IMR-90 (cell line): ENCODE results near the gene KRT6B. TPM values are rescaled to one million over a fixed set of nuclear protein-coding genes. Genes with fewer than 3 reads are reported as not detected.

Source experiments
- ATAC-seq: fragments of 200-7000 bp; cut with Tn5 transposase; 2 replicates; pipeline ENCODE4 v1.9.1; 2020; ENCODE audit warnings: low read depth, mild to moderate bottlenecking, moderate library complexity
- BruUV-seq: library from RNA; stranded (reverse); fragments of 400-500 nt; replicated peaks from 2 replicates; lab custom pipeline; 2021; lab: Mats Ljungman, UMichigan
- CTCF ChIA-PET: fragments of 300-600 bp; formaldehyde crosslinking; extraction: SDS; loops from one replicate; lab custom pipeline; 2021; ENCODE audit warnings: antibody characterized with exemption; lab: Yijun Ruan, JAX
- POLR2A ChIA-PET: fragments of 300-600 bp; sonication (Branson Sonifier 250); formaldehyde crosslinking; loops from one replicate; lab custom pipeline; 2022; ENCODE audit warnings: antibody characterized with exemption; ENCODE audit not compliant: unreplicated experiment; lab: Charles Lee
- DNase-seq: peaks from one replicate; pipeline ENCODE4 v3.0.0; 2013
- H2AFZ ChIP-seq: replicated peaks from 2 replicates; pipeline ENCODE3; 2013; ENCODE audit warnings: low read length, mild to moderate bottlenecking; ENCODE audit not compliant: poor library complexity
- H2AK5ac ChIP-seq: 2 replicates; pipeline ENCODE4 v1.6.1; 2013; ENCODE audit warnings: low read depth, low read length, inconsistent platforms
- H2AK9ac ChIP-seq: replicated peaks from 2 replicates; pipeline ENCODE3; 2013; ENCODE audit warnings: mild to moderate bottlenecking, low read depth, low read length, moderate library complexity; ENCODE audit not compliant: poor library complexity
- H2BK120ac ChIP-seq: 2 replicates; pipeline ENCODE4 v1.6.1; 2013; ENCODE audit warnings: low read depth, low read length, inconsistent platforms
- H2BK15ac ChIP-seq: 3 replicates; pipeline ENCODE4 v1.6.1; 2013; ENCODE audit warnings: low read depth, low read length, inconsistent platforms
- H2BK20ac ChIP-seq: 2 replicates; pipeline ENCODE4 v1.6.1; 2013; ENCODE audit warnings: low read depth, mild to moderate bottlenecking, inconsistent platforms, low read length, moderate library complexity
- H2BK5ac ChIP-seq: 2 replicates; pipeline ENCODE4 v1.6.1; 2013; ENCODE audit warnings: mild to moderate bottlenecking, low read depth, low read length, inconsistent platforms; ENCODE audit not compliant: poor library complexity, severe bottlenecking
- H3K14ac ChIP-seq: replicated peaks from 2 replicates; pipeline ENCODE4 v1.6.1; 2013; ENCODE audit warnings: low read depth, low read length, inconsistent platforms
- H3K18ac ChIP-seq: 2 replicates; pipeline ENCODE4 v1.6.1; 2013; ENCODE audit warnings: low read depth, low read length, control low read depth
- H3K23ac ChIP-seq: 2 replicates; pipeline ENCODE4 v1.6.1; 2013; ENCODE audit warnings: low read depth, low read length, inconsistent platforms
- H3K27ac ChIP-seq: 2 replicates; pipeline ENCODE4 v1.5.1; 2013; ENCODE audit warnings: mild to moderate bottlenecking, control low read depth, low read length; ENCODE audit not compliant: insufficient read depth
- H3K27me3 ChIP-seq: 2 replicates; pipeline ENCODE4 v1.6.1; 2013; ENCODE audit warnings: low read length; ENCODE audit not compliant: control insufficient read depth, insufficient read depth
- H3K36me3 ChIP-seq: 2 replicates; pipeline ENCODE4 v1.6.1; 2013; ENCODE audit warnings: low read length, mixed read lengths; ENCODE audit not compliant: control insufficient read depth, insufficient read depth
- H3K4ac ChIP-seq: 2 replicates; pipeline ENCODE4 v1.6.1; 2013; ENCODE audit warnings: low read depth, low read length, inconsistent platforms
- H3K4me1 ChIP-seq: 2 replicates; pipeline ENCODE4 v1.6.1; 2013; ENCODE audit warnings: low read length, mixed read lengths; ENCODE audit not compliant: control insufficient read depth, insufficient read depth
- H3K4me2 ChIP-seq: 2 replicates; pipeline ENCODE4 v1.6.1; 2013; ENCODE audit warnings: low read depth, mild to moderate bottlenecking, control low read depth, low read length, moderate library complexity
- H3K4me3 ChIP-seq: 2 replicates; pipeline ENCODE4 v1.5.1; 2013; ENCODE audit warnings: low read depth, mild to moderate bottlenecking, control low read depth, low read length, moderate library complexity; ENCODE audit not compliant: insufficient read depth
- H3K56ac ChIP-seq: 2 replicates; pipeline ENCODE4 v1.6.1; 2013; ENCODE audit warnings: low read length, inconsistent platforms; ENCODE audit not compliant: insufficient read depth; ENCODE audit errors: extremely low read depth
- H3K79me1 ChIP-seq, 2 experiments: 2 replicates each; pipeline ENCODE4 v1.6.1; 2013; ENCODE audit warnings: low read length in 2 of 2, inconsistent platforms in 1 of 2, low read depth in 1 of 2
- H3K9ac ChIP-seq: 2 replicates; pipeline ENCODE4 v1.6.1; 2013; ENCODE audit warnings: low read depth, low read length, control low read depth
- H3K9me1 ChIP-seq: 2 replicates; pipeline ENCODE4 v1.6.1; 2013; ENCODE audit warnings: low read length, inconsistent platforms; ENCODE audit not compliant: insufficient read depth
- H3K9me3 ChIP-seq: 2 replicates; pipeline ENCODE4 v1.6.1; 2013; ENCODE audit warnings: low read length; ENCODE audit not compliant: control insufficient read depth, insufficient read depth
- H4K20me1 ChIP-seq: 2 replicates; pipeline ENCODE4 v1.6.1; 2013; ENCODE audit warnings: low read length, inconsistent platforms; ENCODE audit not compliant: insufficient read depth
- H4K5ac ChIP-seq: 2 replicates; pipeline ENCODE4 v1.6.1; 2013; ENCODE audit warnings: mild to moderate bottlenecking, low read depth, low read length, control low read depth
- H4K8ac ChIP-seq, 2 experiments: 2 replicates each; pipeline ENCODE4 v1.6.1; 2013; ENCODE audit warnings: low read depth in 2 of 2, low read length in 2 of 2, control low read depth in 1 of 2, inconsistent platforms in 1 of 2
- H4K91ac ChIP-seq: 2 replicates; pipeline ENCODE4 v1.6.1; 2013; ENCODE audit warnings: low read depth, low read length, inconsistent platforms; ENCODE audit not compliant: insufficient read depth
- BHLHE40 ChIP-seq: fragments of 150-350 bp; IDR thresholded peaks from 2 replicates; pipeline ENCODE4 v1.6.1; 2016; ENCODE audit warnings: mild to moderate bottlenecking, low read depth, low read length
- CEBPB ChIP-seq: IDR thresholded peaks from 2 replicates; pipeline ENCODE4 v1.6.1; 2012; ENCODE audit warnings: low read depth, low read length, improper control_type of control experiment
- CHD1 ChIP-seq: IDR thresholded peaks from 2 replicates; pipeline ENCODE4 v1.6.1; 2012; ENCODE audit warnings: low read depth, low read length, improper control_type of control experiment
- FOS ChIP-seq: fragments of 150-350 bp; IDR thresholded peaks from 2 replicates; pipeline ENCODE4 v1.6.1; 2016; ENCODE audit warnings: low read depth, low read length
- MAFK ChIP-seq: IDR thresholded peaks from 2 replicates; pipeline ENCODE4 v1.6.1; 2012; ENCODE audit warnings: low read depth, low read length, improper control_type of control experiment
- MAZ ChIP-seq: IDR thresholded peaks from 2 replicates; pipeline ENCODE4 v1.6.1; 2012; ENCODE audit warnings: low read depth, mild to moderate bottlenecking, low read length, improper control_type of control experiment, moderate library complexity, borderline replicate concordance
- MXI1 ChIP-seq: IDR thresholded peaks from 2 replicates; pipeline ENCODE4 v1.6.1; 2012; ENCODE audit warnings: low read depth, mild to moderate bottlenecking, low read length, moderate library complexity, borderline replicate concordance
- NFE2L2 ChIP-seq: fragments of 150-350 bp; IDR thresholded peaks from 2 replicates; pipeline ENCODE4 v1.6.1; 2016; ENCODE audit warnings: low read depth, mild to moderate bottlenecking, low read length
- RAD21 ChIP-seq: IDR thresholded peaks from 2 replicates; pipeline ENCODE4 v1.6.1; 2012; ENCODE audit warnings: low read length, improper control_type of control experiment
- WGBS, 2 experiments: methylation state at CpG; one replicate each; pipeline versions ENCODE4 v1.1.5 to v1.1.7; 2013; ENCODE audit warnings: missing lambda C conversion rate in 2 of 2; ENCODE audit not compliant: insufficient read length in 1 of 2; ENCODE audit errors: extremely low coverage in 2 of 2; 5-methylcytosine and 5-hydroxymethylcytosine counted together
- dilution Hi-C: fragments of 300-500 bp; cut with HindIII; formaldehyde crosslinking; loops from one replicate; pipeline ENCODE4 v1.14.3; 2018; ENCODE audit warnings: low sequenced_read_pairs; ENCODE audit not compliant: unreplicated experiment
- in situ Hi-C: fragments of 300-500 bp; cut with MboI; formaldehyde crosslinking; loops from 3 replicates; pipeline ENCODE4 v1.14.3; 2019; ENCODE audit warnings: low sequenced_read_pairs, inconsistent platforms, mixed read lengths
- intact Hi-C: fragments of 100-400 bp; cut with micrococcal nuclease; formaldehyde crosslinking; loops from 2 replicates; pipeline ENCODE4 v1.10.0; 2022
- polyA plus RNA-seq, 3 experiments: library from polyadenylated mRNA; depleted of rRNA; stranded (reverse); fragments of >200 nt; gene quantifications; 2 replicates each; pipeline ENCODE4 v1.2.3, GENCODE V29; 2012; ENCODE audit warnings: low replicate concordance in 1 of 3
- total RNA-seq: library from RNA; depleted of rRNA; stranded (reverse); fragments of >200 nt; gene quantifications from 2 replicates; pipeline ENCODE4 v1.2.3, GENCODE V29; 2012
- TF ChIP-seq, protein P1 (sequence below): fragments of 150-350 bp; IDR thresholded peaks from 2 replicates; pipeline ENCODE4 v1.6.1; 2016; ENCODE audit warnings: low read depth, mild to moderate bottlenecking, low read length, moderate library complexity, borderline replicate concordance
- TF ChIP-seq, protein P2 (sequence below): conservative IDR thresholded peaks from 2 replicates; pipeline ENCODE4 v1.5.1; 2012; ENCODE audit warnings: mild to moderate bottlenecking, low read depth, low read length, improper control_type of control experiment

The KRT6B gene
- total and polyA plus RNA-seq, 2 of the 4 experiments (the other 2 are of a cell fraction), result not detected

DNA sequence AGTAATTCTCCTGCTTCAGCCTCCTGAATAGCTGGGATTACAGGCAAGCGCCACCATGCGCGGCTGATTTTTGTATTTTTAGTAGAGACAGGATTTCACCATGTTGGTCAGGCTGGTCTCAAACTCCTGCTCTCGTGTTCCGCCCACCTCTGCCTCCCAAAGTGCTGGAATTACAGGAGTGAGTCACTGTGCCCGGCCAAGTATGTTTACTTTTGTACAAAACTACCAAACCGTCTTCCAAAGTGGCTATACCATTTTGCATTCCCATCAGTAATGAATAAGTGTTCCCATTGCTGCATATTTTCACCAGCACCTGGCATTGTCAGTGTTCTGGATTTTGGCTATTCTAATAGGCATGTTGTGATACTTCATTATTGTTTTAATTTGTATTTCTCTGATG, 49.5 kb upstream of the KRT6B start:
- no CpG with 5 or more reads among the region's 7 CpGs for WGBS, 2 experiments
- Histone ChIP-seq H3K27ac (no peak overlapping the region), H2BK15ac (no peak overlapping the region), H3K56ac (no peak overlapping the region), H4K20me1 (no peaks in the 10 kb centered on the region), H3K4me2 (no peak overlapping the region), H3K79me1 (no peaks in the 10 kb centered on the region), H4K91ac (no peak overlapping the region), H3K36me3 (no peaks in the 10 kb centered on the region), H2AK5ac (no peak overlapping the region), H3K27me3 (peaks cover 5% of the 10 kb centered on the region), H3K9me1 (no peaks in the 10 kb centered on the region), H4K5ac (no peak overlapping the region), H3K4ac (no peak overlapping the region), H3K9me3 (no peaks in the 10 kb centered on the region), H2BK20ac (no peak overlapping the region), H3K14ac (no peak overlapping the region), H2BK120ac (no peak overlapping the region), H2AK9ac (no peak overlapping the region), H3K9ac (no peak overlapping the region), H4K8ac (no peak overlapping the region), H2BK5ac (no peak overlapping the region), H3K18ac (no peak overlapping the region), H2AFZ (no peak overlapping the region), H3K4me3 (no peak overlapping the region), H3K23ac (no peak overlapping the region), H3K4me1 (no peaks in the 10 kb centered on the region)
- dilution Hi-C loops, result no loop called here
- POLR2A ChIA-PET, result no interaction called here
- DNase-seq (no peak), ATAC-seq (no peak)
- TF ChIP-seq MAFK, result no peak
- no peak for TF ChIP-seq CHD1
- no peak for TF ChIP-seq MXI1
- TF ChIP-seq RAD21, result no peak
- no peak for TF ChIP-seq NFE2L2
- TF ChIP-seq BHLHE40, result no peak
- TF ChIP-seq, protein P1, sequence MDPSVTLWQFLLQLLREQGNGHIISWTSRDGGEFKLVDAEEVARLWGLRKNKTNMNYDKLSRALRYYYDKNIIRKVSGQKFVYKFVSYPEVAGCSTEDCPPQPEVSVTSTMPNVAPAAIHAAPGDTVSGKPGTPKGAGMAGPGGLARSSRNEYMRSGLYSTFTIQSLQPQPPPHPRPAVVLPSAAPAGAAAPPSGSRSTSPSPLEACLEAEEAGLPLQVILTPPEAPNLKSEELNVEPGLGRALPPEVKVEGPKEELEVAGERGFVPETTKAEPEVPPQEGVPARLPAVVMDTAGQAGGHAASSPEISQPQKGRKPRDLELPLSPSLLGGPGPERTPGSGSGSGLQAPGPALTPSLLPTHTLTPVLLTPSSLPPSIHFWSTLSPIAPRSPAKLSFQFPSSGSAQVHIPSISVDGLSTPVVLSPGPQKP, result no peak
- TF ChIP-seq FOS, result no peak
- TF ChIP-seq CEBPB, result no peak
- TF ChIP-seq MAZ, result no peak
- TF ChIP-seq, protein P2, sequence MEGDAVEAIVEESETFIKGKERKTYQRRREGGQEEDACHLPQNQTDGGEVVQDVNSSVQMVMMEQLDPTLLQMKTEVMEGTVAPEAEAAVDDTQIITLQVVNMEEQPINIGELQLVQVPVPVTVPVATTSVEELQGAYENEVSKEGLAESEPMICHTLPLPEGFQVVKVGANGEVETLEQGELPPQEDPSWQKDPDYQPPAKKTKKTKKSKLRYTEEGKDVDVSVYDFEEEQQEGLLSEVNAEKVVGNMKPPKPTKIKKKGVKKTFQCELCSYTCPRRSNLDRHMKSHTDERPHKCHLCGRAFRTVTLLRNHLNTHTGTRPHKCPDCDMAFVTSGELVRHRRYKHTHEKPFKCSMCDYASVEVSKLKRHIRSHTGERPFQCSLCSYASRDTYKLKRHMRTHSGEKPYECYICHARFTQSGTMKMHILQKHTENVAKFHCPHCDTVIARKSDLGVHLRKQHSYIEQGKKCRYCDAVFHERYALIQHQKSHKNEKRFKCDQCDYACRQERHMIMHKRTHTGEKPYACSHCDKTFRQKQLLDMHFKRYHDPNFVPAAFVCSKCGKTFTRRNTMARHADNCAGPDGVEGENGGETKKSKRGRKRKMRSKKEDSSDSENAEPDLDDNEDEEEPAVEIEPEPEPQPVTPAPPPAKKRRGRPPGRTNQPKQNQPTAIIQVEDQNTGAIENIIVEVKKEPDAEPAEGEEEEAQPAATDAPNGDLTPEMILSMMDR, result no peak
- CTCF ChIA-PET, result no interaction called here
- no TSS peak for BruUV-seq
- in situ Hi-C loops, result no loop called here
- intact Hi-C loops, result no loop called here
